ENCODE data around the gene ADAMTS7. TPM values are rescaled to one million over a fixed set of nuclear protein-coding genes. Genes with fewer than 3 reads are reported as not detected.
"Not testable (repeated sequence)": the region's sequence is repeated elsewhere in the genome, so short reads cannot be mapped to it uniquely, and the experiment has no call there.

The ADAMTS7 gene
- total and polyA plus RNA-seq, 4 experiments from 2014 or later = not detected

DNA sequence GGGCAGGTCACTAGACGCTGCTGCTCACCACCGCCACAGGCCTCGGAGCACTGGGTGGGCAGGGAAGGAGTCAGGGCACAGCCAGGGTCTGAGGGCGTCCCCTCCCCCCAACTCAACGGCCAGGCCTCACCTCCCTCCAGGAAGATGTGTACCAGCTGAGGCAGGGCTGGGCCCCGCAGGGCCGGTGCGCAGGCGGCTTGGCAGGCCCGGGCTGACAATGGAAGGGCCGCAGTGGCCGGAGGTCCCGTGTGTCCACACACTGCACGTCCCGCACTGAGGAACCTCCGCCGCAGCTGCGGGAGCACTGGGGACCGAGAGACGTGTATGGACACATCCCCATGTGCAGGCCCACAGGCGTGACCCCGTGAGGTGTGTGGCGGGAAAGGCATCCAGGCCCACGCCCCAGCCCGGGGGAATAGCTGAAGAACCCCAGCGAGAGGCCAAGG lies 47.4 kb downstream of the ADAMTS7 start:
- CTCF ChIA-PET (ENCODE audit: partially characterized antibody) = no interaction called here
- Histone ChIP-seq H3K27ac (ENCODE audit: low read depth, low read length) (no peak overlapping the region), H3K9me3 (ENCODE audit: control insufficient read depth in 1 of 2, low read length in 2 of 2) (no peaks in the 10 kb centered on the region), H3K36me3 (ENCODE audit: insufficient read depth, low read length) (no peaks in the 10 kb centered on the region), H3K4me3 (ENCODE audit: low read length in 2 of 2) (no peak overlapping the region), H3K4me1 (ENCODE audit: insufficient read depth, low read length) (peaks cover 16% of the 10 kb centered on the region), H3K27me3 (ENCODE audit: insufficient read depth, low read length) (no peaks in the 10 kb centered on the region)
- H3K4me1 Mint-ChIP-seq = peaks cover 6 to 28% (median 12%) of the 10 kb centered on the region in 4 donors
- H3K4me3 Mint-ChIP-seq = no peak overlapping the region
- intact Hi-C loops (cut with micrococcal nuclease) = no loop called here
- POLR2A ChIA-PET (ENCODE audit: partially characterized antibody) = no interaction called here
- peak overlapping the region in 1 of 7 donors; percentile 72 for H3K27ac Mint-ChIP-seq
- no peaks in the 10 kb centered on the region for H3K9me3 Mint-ChIP-seq
- H3K36me3 Mint-ChIP-seq = no peaks in the 10 kb centered on the region
- no peak for DNase-seq
- no peaks in the 10 kb centered on the region for H3K27me3 Mint-ChIP-seq

- Histone ChIP-seq H3K4me3 (ENCODE audit: low read length in 2 of 2) (no peak overlapping the region), H3K27me3 (ENCODE audit: insufficient read depth, low read length) (no peaks in the 10 kb centered on the region), H3K9me3 (ENCODE audit: control insufficient read depth in 1 of 2, low read length in 2 of 2) (no peaks in the 10 kb centered on the region), H3K27ac (ENCODE audit: low read depth, low read length) (no peak overlapping the region), H3K36me3 (ENCODE audit: insufficient read depth, low read length) (no peaks in the 10 kb centered on the region), H3K4me1 (ENCODE audit: insufficient read depth, low read length) (peaks cover 16% of the 10 kb centered on the region)
- Mint-ChIP-seq H3K9me3 (no peaks in the 10 kb centered on the region), H3K4me3 (no peak overlapping the region), H3K36me3 (no peaks in the 10 kb centered on the region), H3K27me3 (no peaks in the 10 kb centered on the region), H3K4me1 (peaks cover 6 to 28% (median 12%) of the 10 kb centered on the region in 4 donors), H3K27ac (peak overlapping the region in 4 of 7 donors; percentile 12 to 72 (median 60))
- intact Hi-C loops (cut with micrococcal nuclease) = no loop called here
- CTCF ChIA-PET (ENCODE audit: partially characterized antibody) = no interaction called here
- DNase-seq = no peak
- POLR2A ChIA-PET (ENCODE audit: partially characterized antibody) = no interaction called here
These were observed 48.1 kb downstream of the ADAMTS7 start for GRCh38 chr15:78762985-78763795.

GRCh38 chr15:78762386-78762961 lies 48.8 kb downstream of the ADAMTS7 start:
- H3K27me3 ChIP-seq (ENCODE audit: insufficient read depth, low read length); H3K27me3 Mint-ChIP-seq; H3K36me3 Mint-ChIP-seq; H3K4me3 ChIP-seq (ENCODE audit: low read length in 2 of 2); intact Hi-C loops (cut with micrococcal nuclease); H3K9me3 Mint-ChIP-seq; H3K9me3 ChIP-seq (ENCODE audit: control insufficient read depth in 1 of 2, low read length in 2 of 2); H3K36me3 ChIP-seq (ENCODE audit: insufficient read depth, low read length); CTCF ChIA-PET (ENCODE audit: partially characterized antibody); DNase-seq: not testable (repeated sequence)
- Mint-ChIP-seq H3K4me1 (peaks cover 6 to 30% (median 12%) of the 10 kb centered on the region in 4 donors), H3K4me3 (peak overlapping the region in 1 of 8 donors; percentile 51), H3K27ac (peak overlapping the region in 1 of 7 donors; percentile 70)
- Histone ChIP-seq H3K4me1 (ENCODE audit: insufficient read depth, low read length) (peaks cover 16% of the 10 kb centered on the region), H3K27ac (ENCODE audit: low read depth, low read length) (peak overlapping the region; percentile 40)
- POLR2A ChIA-PET (ENCODE audit: partially characterized antibody) = interaction anchor here (1.7 to 1.8 kb wide), 3 partner anchors 222 to 463 kb away, joined by 6 to 9 read pairs (median 8); partner anchors contain the start of genes IREB2, PSMA4 and SKIC8

DNA sequence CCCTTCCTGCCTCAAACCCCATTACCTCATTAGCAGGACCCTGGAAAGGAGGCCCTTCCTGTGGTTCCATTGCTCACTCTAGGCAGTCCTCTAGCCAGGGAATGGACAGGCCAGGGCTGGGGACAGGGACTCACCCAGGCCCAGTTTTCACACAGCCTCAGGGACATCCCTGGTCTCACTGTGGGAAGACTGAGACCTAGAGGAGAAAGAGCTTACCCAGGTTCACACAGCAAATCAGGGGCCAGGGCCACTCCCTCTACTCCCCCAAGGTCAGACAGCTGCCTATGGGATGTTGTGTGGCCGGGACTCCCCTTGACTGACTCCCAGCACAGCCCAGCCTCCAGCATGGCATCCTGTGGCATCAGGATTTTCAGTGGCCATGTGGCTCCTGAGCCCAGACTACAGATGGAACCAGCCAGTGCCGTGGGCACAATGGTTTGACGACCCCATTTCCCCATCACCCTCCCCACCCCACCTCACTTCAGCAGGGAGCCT lies 49.3 kb downstream of the ADAMTS7 start:
- ChIA-PET POLR2A (ENCODE audit: partially characterized antibody) (interaction anchor here (1.1 to 1.8 kb wide), 5 partner anchors 112 to 497 kb away, joined by 3 to 9 read pairs (median 7); partner anchors contain the start of genes DNAJA4, IREB2, MORF4L1 and PSMA4), CTCF (ENCODE audit: partially characterized antibody) (no interaction called here)
- Mint-ChIP-seq H3K27ac (peak overlapping the region; percentile 37 to 92 (median 87)), H3K9me3 (no peaks in the 10 kb centered on the region), H3K27me3 (no peaks in the 10 kb centered on the region), H3K36me3 (no peaks in the 10 kb centered on the region), H3K4me1 (peaks cover 6 to 35% (median 13%) of the 10 kb centered on the region in 4 donors), H3K4me3 (peak overlapping the region; percentile 32 to 74 (median 59))
- Histone ChIP-seq H3K4me1 (ENCODE audit: insufficient read depth, low read length) (peaks cover 16% of the 10 kb centered on the region), H3K4me3 (ENCODE audit: low read length in 2 of 2) (peak overlapping the region in 1 of 2 donors; percentile 42), H3K27me3 (ENCODE audit: insufficient read depth, low read length) (no peaks in the 10 kb centered on the region), H3K9me3 (ENCODE audit: control insufficient read depth in 1 of 2, low read length in 2 of 2) (no peaks in the 10 kb centered on the region), H3K36me3 (ENCODE audit: insufficient read depth, low read length) (no peaks in the 10 kb centered on the region), H3K27ac (ENCODE audit: low read depth, low read length) (peak overlapping the region; percentile 40)
- no peak for DNase-seq
- intact Hi-C loops (cut with micrococcal nuclease) = no loop called here

- H3K9me3 Mint-ChIP-seq; H3K36me3 Mint-ChIP-seq; H3K36me3 ChIP-seq (ENCODE audit: insufficient read depth, low read length); H3K9me3 ChIP-seq (ENCODE audit: control insufficient read depth in 1 of 2, low read length in 2 of 2); H3K27me3 Mint-ChIP-seq; intact Hi-C loops (cut with micrococcal nuclease); H3K27me3 ChIP-seq (ENCODE audit: insufficient read depth, low read length); CTCF ChIA-PET (ENCODE audit: partially characterized antibody): not testable (repeated sequence)
- POLR2A ChIA-PET (ENCODE audit: partially characterized antibody) = interaction anchor here (1.1 to 1.8 kb wide), 5 partner anchors 112 to 497 kb away, joined by 3 to 9 read pairs (median 7); partner anchors contain the start of genes DNAJA4, IREB2, MORF4L1 and PSMA4
- peak overlapping the region; percentile 40 for H3K27ac ChIP-seq (ENCODE audit: low read depth, low read length)
- Mint-ChIP-seq H3K4me1 (peaks cover 6 to 37% (median 13%) of the 10 kb centered on the region in 4 donors), H3K27ac (peak overlapping the region; percentile 70 to 92 (median 87)), H3K4me3 (peak overlapping the region; percentile 32 to 74 (median 59))
- peak; percentile 77 to 86 (median 80) for DNase-seq
- peaks cover 16% of the 10 kb centered on the region for H3K4me1 ChIP-seq (ENCODE audit: insufficient read depth, low read length)
- peak overlapping the region in 1 of 2 donors; percentile 42 for H3K4me3 ChIP-seq (ENCODE audit: low read length in 2 of 2)
These were observed 49.8 kb downstream of the ADAMTS7 start for GRCh38 chr15:78761475-78761874.

DNA sequence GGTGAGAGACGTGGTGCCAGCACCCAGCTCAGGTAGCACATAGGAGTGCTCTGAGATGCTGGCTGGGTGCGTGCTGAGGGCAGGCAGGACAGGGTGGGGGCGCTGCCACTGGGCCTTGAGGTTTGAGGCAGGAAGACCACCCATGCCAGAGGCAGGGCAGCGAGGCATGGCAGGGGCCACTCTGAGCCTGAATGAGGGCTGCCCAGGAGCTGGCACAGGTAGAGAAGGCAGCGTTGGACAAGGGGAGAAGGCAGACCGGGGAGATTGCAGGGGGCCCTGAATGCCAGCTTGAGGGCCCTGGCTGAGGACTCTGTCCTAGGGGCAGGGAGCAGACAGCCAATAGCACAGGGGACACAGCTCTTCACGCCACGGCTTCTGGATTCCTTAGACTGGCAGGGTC lies 50.2 kb downstream of the ADAMTS7 start:
- Mint-ChIP-seq H3K4me3 (peak overlapping the region in 7 of 8 donors; percentile 35 to 74 (median 63)), H3K27me3 (no peaks in the 10 kb centered on the region), H3K4me1 (peaks cover 6 to 37% (median 13%) of the 10 kb centered on the region in 4 donors), H3K9me3 (no peaks in the 10 kb centered on the region), H3K27ac (peak overlapping the region in 6 of 7 donors; percentile 70 to 92 (median 88)), H3K36me3 (no peaks in the 10 kb centered on the region)
- Histone ChIP-seq H3K27me3 (ENCODE audit: insufficient read depth, low read length) (no peaks in the 10 kb centered on the region), H3K9me3 (ENCODE audit: control insufficient read depth in 1 of 2, low read length in 2 of 2) (no peaks in the 10 kb centered on the region), H3K27ac (ENCODE audit: low read depth, low read length) (peak overlapping the region; percentile 40), H3K4me1 (ENCODE audit: insufficient read depth, low read length) (peaks cover 16% of the 10 kb centered on the region), H3K4me3 (ENCODE audit: low read length in 2 of 2) (no peak overlapping the region), H3K36me3 (ENCODE audit: insufficient read depth, low read length) (no peaks in the 10 kb centered on the region)
- ChIA-PET CTCF (ENCODE audit: partially characterized antibody) (no interaction called here), POLR2A (ENCODE audit: partially characterized antibody) (interaction anchor here (1.1 to 1.8 kb wide), 5 partner anchors 113 to 496 kb away, joined by 3 to 9 read pairs (median 7); partner anchors contain the start of genes DNAJA4, IREB2, MORF4L1 and PSMA4)
- no peak for DNase-seq
- intact Hi-C loops (cut with micrococcal nuclease) = no loop called here
